H9 (cell line): Measurements from ENCODE around the gene TMEM171. TPM values are rescaled to one million over a fixed set of nuclear protein-coding genes. Genes with fewer than 3 reads are reported as not detected.

Experiments used
- DNase-seq: peaks from one replicate; pipeline ENCODE4 v3.0.0-alpha.2; 2017
- H2AFZ ChIP-seq: one replicate; pipeline ENCODE4 v1.6.1; 2013; ENCODE audit warnings: mild to moderate bottlenecking, low read length, control low read depth, moderate library complexity
- H2AK5ac ChIP-seq: 2 replicates; pipeline ENCODE4 v1.6.1; 2013; ENCODE audit warnings: low read length, control low read depth, mixed read lengths; ENCODE audit not compliant: insufficient read length
- H2BK120ac ChIP-seq: one replicate; pipeline ENCODE4 v1.6.1; 2013; ENCODE audit warnings: low read depth, mild to moderate bottlenecking, low read length, control low read depth, inconsistent platforms; ENCODE audit not compliant: poor library complexity, severe bottlenecking
- H2BK12ac ChIP-seq: 2 replicates; pipeline ENCODE4 v1.6.1; 2013; ENCODE audit warnings: low read length, control low read depth, mixed read lengths, low read depth; ENCODE audit not compliant: insufficient read length
- H2BK15ac ChIP-seq: 2 replicates; pipeline ENCODE4 v1.6.1; 2013; ENCODE audit warnings: low read depth, low read length, control low read depth
- H2BK20ac ChIP-seq: one replicate; pipeline ENCODE4 v1.6.1; 2013; ENCODE audit warnings: low read depth, mild to moderate bottlenecking, low read length, control low read depth, inconsistent platforms; ENCODE audit not compliant: poor library complexity, severe bottlenecking
- H2BK5ac ChIP-seq: 2 replicates; pipeline ENCODE4 v1.6.1; 2013; ENCODE audit warnings: low read length, control low read depth, mixed read lengths; ENCODE audit not compliant: insufficient read length
- H3K14ac ChIP-seq: 2 replicates; pipeline ENCODE4 v1.6.1; 2013; ENCODE audit warnings: low read length, control low read depth; ENCODE audit not compliant: insufficient read depth
- H3K18ac ChIP-seq: 2 replicates; pipeline ENCODE4 v1.6.1; 2013; ENCODE audit warnings: low read depth, mild to moderate bottlenecking, mixed read lengths, low read length, control low read depth; ENCODE audit not compliant: insufficient read length
- H3K23ac ChIP-seq: 2 replicates; pipeline ENCODE4 v1.6.1; 2013; ENCODE audit warnings: low read length, control low read depth, mixed read lengths, low read depth; ENCODE audit not compliant: insufficient read length
- H3K23me2 ChIP-seq: 2 replicates; pipeline ENCODE4 v1.6.1; 2013; ENCODE audit warnings: low read depth, mild to moderate bottlenecking, mixed read lengths, low read length, control low read depth; ENCODE audit not compliant: insufficient read length, poor library complexity, severe bottlenecking
- H3K27ac ChIP-seq: 2 replicates; pipeline ENCODE4 v1.5.1; 2013; ENCODE audit warnings: low read length, control low read depth, mixed read lengths, low read depth; ENCODE audit not compliant: insufficient read length
- H3K27me3 ChIP-seq: 2 replicates; pipeline ENCODE4 v1.6.1; 2013; ENCODE audit warnings: low read length, control low read depth, inconsistent platforms; ENCODE audit not compliant: insufficient read depth
- H3K4ac ChIP-seq: 2 replicates; pipeline ENCODE4 v1.6.1; 2013; ENCODE audit warnings: low read depth, mild to moderate bottlenecking, control low read depth, inconsistent platforms, low read length, moderate library complexity
- H3K4me1 ChIP-seq: 2 replicates; pipeline ENCODE4 v1.6.1; 2013; ENCODE audit warnings: low read length, control low read depth, inconsistent platforms; ENCODE audit not compliant: insufficient read depth
- H3K4me2 ChIP-seq: 2 replicates; pipeline ENCODE4 v1.6.1; 2013; ENCODE audit warnings: low read length, control low read depth, mixed read lengths; ENCODE audit not compliant: insufficient read length, insufficient read depth
- H3K56ac ChIP-seq: 2 replicates; pipeline ENCODE4 v1.6.1; 2013; ENCODE audit warnings: low read depth, mild to moderate bottlenecking, mixed read lengths, low read length, control low read depth; ENCODE audit not compliant: insufficient read length
- H3K79me1 ChIP-seq: 2 replicates; pipeline ENCODE4 v1.6.1; 2013; ENCODE audit warnings: low read depth, mild to moderate bottlenecking, moderate library complexity, low read length, control low read depth, inconsistent platforms; ENCODE audit not compliant: insufficient read depth, poor library complexity, severe bottlenecking
- H3K79me2 ChIP-seq: 2 replicates; pipeline ENCODE4 v1.6.1; 2013; ENCODE audit warnings: low read length, control low read depth, inconsistent platforms; ENCODE audit not compliant: insufficient read depth
- H3K9ac ChIP-seq: 2 replicates; pipeline ENCODE4 v1.6.1; 2013; ENCODE audit warnings: low read length, control low read depth, mixed read lengths; ENCODE audit not compliant: insufficient read length; ENCODE audit errors: extremely low read depth
- H3K9me3 ChIP-seq: one replicate; pipeline ENCODE4 v1.6.1; 2013; ENCODE audit warnings: low read depth, low read length, inconsistent platforms; ENCODE audit not compliant: control insufficient read depth
- H3T11ph ChIP-seq: one replicate; pipeline ENCODE4 v1.6.1; 2013; ENCODE audit warnings: mild to moderate bottlenecking, low read length, control low read depth, inconsistent platforms
- H4K20me1 ChIP-seq: one replicate; pipeline ENCODE4 v1.6.1; 2013; ENCODE audit not compliant: control insufficient read depth, insufficient read length, insufficient read depth
- H4K5ac ChIP-seq: 2 replicates; pipeline ENCODE4 v1.6.1; 2013; ENCODE audit warnings: low read depth, mild to moderate bottlenecking, mixed read lengths, low read length, control low read depth; ENCODE audit not compliant: insufficient read length
- H4K8ac ChIP-seq: replicated peaks from 2 replicates; pipeline ENCODE4 v1.6.1; 2013; ENCODE audit warnings: low read length, control low read depth, mixed read lengths, low read depth; ENCODE audit not compliant: insufficient read length
- H4K91ac ChIP-seq: 2 replicates; pipeline ENCODE4 v1.6.1; 2013; ENCODE audit warnings: low read depth, mild to moderate bottlenecking, moderate library complexity, mixed read lengths, low read length, control low read depth; ENCODE audit not compliant: insufficient read length
- H3K27ac Mint-ChIP-seq, 3 experiments: 2 replicates in 2 of 3; 3 replicates in 1 of 3; pipeline ENCODE4 v1.8.0; 2020 to 2021; ENCODE audit warnings: mixed read lengths in 3 of 3, mild to moderate bottlenecking in 1 of 3, moderate library complexity in 1 of 3
- H3K27me3 Mint-ChIP-seq: 2 replicates; pipeline ENCODE4 v1.8.0; 2021; ENCODE audit warnings: low read depth, mild to moderate bottlenecking, moderate library complexity, mixed read lengths
- H3K36me3 Mint-ChIP-seq, 3 experiments: 2 replicates in 2 of 3; 3 replicates in 1 of 3; pipeline ENCODE4 v1.8.0; 2020 to 2021; ENCODE audit warnings: low read depth in 3 of 3, mixed read lengths in 3 of 3; ENCODE audit not compliant: insufficient read depth in 1 of 3
- H3K4me1 Mint-ChIP-seq, 2 experiments: 2 replicates each; pipeline ENCODE4 v1.8.0; 2020; ENCODE audit warnings: mixed read lengths in 2 of 2
- H3K4me3 Mint-ChIP-seq, 2 experiments: 2 replicates in 1 of 2; 3 replicates in 1 of 2; pipeline ENCODE4 v1.8.0; 2020 to 2021; ENCODE audit warnings: mild to moderate bottlenecking in 2 of 2, mixed read lengths in 2 of 2, moderate library complexity in 1 of 2
- H3K9me3 Mint-ChIP-seq, 2 experiments: 2 replicates in 1 of 2; 3 replicates in 1 of 2; pipeline ENCODE4 v1.8.0; 2020; ENCODE audit warnings: mild to moderate bottlenecking in 2 of 2, mixed read lengths in 2 of 2, moderate library complexity in 1 of 2
- WGBS: extraction: QIAGEN DNeasy Blood & Tissue Kit; methylation state at CpG from one replicate; pipeline ENCODE4 v1.1.7; 2013; ENCODE audit warnings: missing lambda C conversion rate, low lambda C conversion rate, mixed read lengths; ENCODE audit not compliant: insufficient read length; ENCODE audit errors: extremely low coverage; 5-methylcytosine and 5-hydroxymethylcytosine counted together
- total RNA-seq: library from RNA; stranded (reverse); gene quantifications from 2 replicates; pipeline ENCODE4 v1.2.1, GENCODE V29; 2021
- TF ChIP-seq, protein P1 (sequence below): fragments of 200-600 bp; sonication (generic); conservative IDR thresholded peaks from 3 replicates; pipeline ENCODE4 v1.8.0; 2021; ENCODE audit warnings: antibody characterized with exemption, mild to moderate bottlenecking

Gene TMEM171
- total RNA-seq, 1 experiment from 2014 or later, result 0.42 TPM

DNA sequence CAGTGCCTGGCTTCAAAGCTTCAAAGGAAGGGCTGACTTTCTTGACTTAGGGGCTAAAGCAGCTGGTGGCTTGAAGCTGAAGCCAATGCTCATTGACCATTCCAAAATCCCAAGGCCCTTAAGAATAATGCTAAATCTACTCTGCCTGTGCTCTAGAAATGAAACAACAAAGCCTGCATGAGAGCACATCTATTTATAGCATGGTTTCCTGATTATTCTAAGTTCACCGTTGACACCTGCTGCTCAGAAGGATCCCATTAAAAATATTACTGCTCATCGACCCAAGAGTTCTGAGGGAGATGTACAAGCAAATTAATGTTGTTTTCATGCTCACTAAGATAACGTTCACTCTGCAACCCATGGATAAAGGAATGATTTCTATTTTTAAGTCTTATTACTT lies 59.4 kb downstream of the TMEM171 start:
- no peak overlapping the region for H2BK15ac ChIP-seq
- H3K23ac ChIP-seq, result no peak overlapping the region
- H3K79me1 ChIP-seq, result no peaks in the 10 kb centered on the region
- H2BK5ac ChIP-seq, result no peak overlapping the region
- no peak overlapping the region for H3K14ac ChIP-seq
- no peaks in the 10 kb centered on the region for H3K4me1 ChIP-seq
- H3K9me3 ChIP-seq, result no peaks in the 10 kb centered on the region
- Mint-ChIP-seq H3K27ac (no peak overlapping the region), H3K4me1 (peaks cover 3 to 7% of the 10 kb centered on the region in 2 experiments), H3K4me3 (no peak overlapping the region), H3K9me3 (peaks cover 5% of the 10 kb centered on the region in 2 experiments), H3K27me3 (0 out of 2 replicates have a peak, but pooled peaks cover 3% of the 10 kb centered on the region), H3K36me3 (peaks cover 3 to 5% (median 4%) of the 10 kb centered on the region in 3 experiments; a peak in 5 of 7 replicates)
- H3K23me2 ChIP-seq, result no peaks in the 10 kb centered on the region
- DNase-seq, result no peak
- no peaks in the 10 kb centered on the region for H3K27me3 ChIP-seq
- no CpG with 5 or more reads among the region's 3 CpGs for WGBS
- H4K8ac ChIP-seq, result no peak overlapping the region
- H3K27ac ChIP-seq, result no peak overlapping the region
- H3K56ac ChIP-seq, result no peak overlapping the region
- no peak overlapping the region for H3K18ac ChIP-seq
- H4K91ac ChIP-seq, result no peak overlapping the region
- H3K79me2 ChIP-seq, result no peaks in the 10 kb centered on the region
- no peak overlapping the region for H2BK20ac ChIP-seq
- H3K4ac ChIP-seq, result no peak overlapping the region
- H2AK5ac ChIP-seq, result no peak overlapping the region
- H2BK120ac ChIP-seq, result no peak overlapping the region
- TF ChIP-seq, protein P1, sequence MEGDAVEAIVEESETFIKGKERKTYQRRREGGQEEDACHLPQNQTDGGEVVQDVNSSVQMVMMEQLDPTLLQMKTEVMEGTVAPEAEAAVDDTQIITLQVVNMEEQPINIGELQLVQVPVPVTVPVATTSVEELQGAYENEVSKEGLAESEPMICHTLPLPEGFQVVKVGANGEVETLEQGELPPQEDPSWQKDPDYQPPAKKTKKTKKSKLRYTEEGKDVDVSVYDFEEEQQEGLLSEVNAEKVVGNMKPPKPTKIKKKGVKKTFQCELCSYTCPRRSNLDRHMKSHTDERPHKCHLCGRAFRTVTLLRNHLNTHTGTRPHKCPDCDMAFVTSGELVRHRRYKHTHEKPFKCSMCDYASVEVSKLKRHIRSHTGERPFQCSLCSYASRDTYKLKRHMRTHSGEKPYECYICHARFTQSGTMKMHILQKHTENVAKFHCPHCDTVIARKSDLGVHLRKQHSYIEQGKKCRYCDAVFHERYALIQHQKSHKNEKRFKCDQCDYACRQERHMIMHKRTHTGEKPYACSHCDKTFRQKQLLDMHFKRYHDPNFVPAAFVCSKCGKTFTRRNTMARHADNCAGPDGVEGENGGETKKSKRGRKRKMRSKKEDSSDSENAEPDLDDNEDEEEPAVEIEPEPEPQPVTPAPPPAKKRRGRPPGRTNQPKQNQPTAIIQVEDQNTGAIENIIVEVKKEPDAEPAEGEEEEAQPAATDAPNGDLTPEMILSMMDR, result no peak
- H4K20me1 ChIP-seq, result no peaks in the 10 kb centered on the region
- no peak overlapping the region for H2AFZ ChIP-seq
- no peak overlapping the region for H2BK12ac ChIP-seq
- no peak overlapping the region for H3K4me2 ChIP-seq
- no peak overlapping the region for H4K5ac ChIP-seq
- no peak overlapping the region for H3T11ph ChIP-seq
- H3K9ac ChIP-seq, result no peak overlapping the region
